OCI-LY7 (cell line): ENCODE data around the gene ZBTB20.

Experiments used
- EZH2phosphoT487 ChIP-seq: fragments of 200-600 bp; sonication (generic); IDR thresholded peaks from 2 replicates; pipeline ENCODE4 v1.6.1; 2018; ENCODE audit warnings: low read depth, borderline replicate concordance, mild to moderate bottlenecking, mixed run types, antibody characterized with exemption, low read length, moderate library complexity, mixed read lengths
- TF ChIP-seq, protein P1 (sequence below): fragments of 200-600 bp; sonication (generic); conservative IDR thresholded peaks from 2 replicates; pipeline ENCODE4 v1.5.1; 2014; ENCODE audit warnings: mild to moderate bottlenecking, antibody characterized with exemption, low read length, moderate library complexity, mixed read lengths

DNA sequence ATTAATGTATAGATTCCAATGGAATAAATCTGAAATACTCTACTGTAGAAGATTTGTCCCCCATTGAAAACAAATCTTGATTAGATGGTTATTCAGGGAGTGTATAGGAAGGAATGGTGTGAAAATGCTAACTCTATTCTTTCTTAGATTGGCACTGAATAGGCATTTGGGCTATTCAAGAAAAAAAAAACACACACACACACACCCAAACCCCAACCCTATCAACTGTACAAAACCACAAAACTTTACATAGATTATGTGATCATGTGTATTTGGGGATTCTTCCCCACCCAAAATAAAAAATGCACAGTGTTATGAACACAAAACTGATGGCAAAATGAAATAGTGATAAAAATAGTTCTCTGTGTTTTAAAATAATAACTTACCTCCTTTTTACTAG, 791.4 kb downstream of the ZBTB20 start:
- TF ChIP-seq, protein P1, sequence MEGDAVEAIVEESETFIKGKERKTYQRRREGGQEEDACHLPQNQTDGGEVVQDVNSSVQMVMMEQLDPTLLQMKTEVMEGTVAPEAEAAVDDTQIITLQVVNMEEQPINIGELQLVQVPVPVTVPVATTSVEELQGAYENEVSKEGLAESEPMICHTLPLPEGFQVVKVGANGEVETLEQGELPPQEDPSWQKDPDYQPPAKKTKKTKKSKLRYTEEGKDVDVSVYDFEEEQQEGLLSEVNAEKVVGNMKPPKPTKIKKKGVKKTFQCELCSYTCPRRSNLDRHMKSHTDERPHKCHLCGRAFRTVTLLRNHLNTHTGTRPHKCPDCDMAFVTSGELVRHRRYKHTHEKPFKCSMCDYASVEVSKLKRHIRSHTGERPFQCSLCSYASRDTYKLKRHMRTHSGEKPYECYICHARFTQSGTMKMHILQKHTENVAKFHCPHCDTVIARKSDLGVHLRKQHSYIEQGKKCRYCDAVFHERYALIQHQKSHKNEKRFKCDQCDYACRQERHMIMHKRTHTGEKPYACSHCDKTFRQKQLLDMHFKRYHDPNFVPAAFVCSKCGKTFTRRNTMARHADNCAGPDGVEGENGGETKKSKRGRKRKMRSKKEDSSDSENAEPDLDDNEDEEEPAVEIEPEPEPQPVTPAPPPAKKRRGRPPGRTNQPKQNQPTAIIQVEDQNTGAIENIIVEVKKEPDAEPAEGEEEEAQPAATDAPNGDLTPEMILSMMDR: no peak
- no peak for TF ChIP-seq EZH2phosphoT487
